Measurements from ENCODE around the gene TACSTD2.
"Not testable (repeated sequence)": the region's sequence is repeated elsewhere in the genome, so short reads cannot be mapped to it uniquely, and the experiment has no call there.

DNA sequence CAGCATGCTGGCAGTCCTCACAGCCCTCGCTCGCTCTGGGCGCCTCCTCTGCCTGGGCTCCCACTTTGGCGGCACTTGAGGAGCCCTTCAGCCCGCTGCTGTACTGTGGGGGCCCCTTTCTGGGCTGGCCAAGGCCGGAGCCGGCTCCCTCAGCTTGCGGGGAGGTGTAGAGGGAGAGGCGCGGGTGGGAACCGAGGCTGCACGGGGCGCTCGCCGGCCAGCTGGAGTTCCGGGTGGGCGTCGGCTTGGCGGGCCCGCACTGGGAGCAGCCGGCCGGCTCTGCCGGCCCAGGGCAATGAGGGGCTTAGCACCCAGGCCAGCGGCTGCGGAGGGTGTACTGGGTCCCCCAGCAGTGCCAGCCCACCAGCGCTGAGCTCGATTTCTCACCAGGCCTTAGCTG is 46.2 kb upstream of the TACSTD2 start:
- not testable (repeated sequence) for TF ChIP-seq HDAC1 (CRISPR knock-in tag; IDR thresholded peaks at IDR 0.05); CBX1 (IDR thresholded peaks at IDR 0.05; ENCODE audit: low read depth); ZBTB1 (CRISPR knock-in tag; IDR thresholded peaks at IDR 0.05; ENCODE audit: borderline replicate concordance); SETDB1 (CRISPR knock-in tag; IDR thresholded peaks at IDR 0.05; ENCODE audit: borderline replicate concordance); ZFP90 (CRISPR knock-in tag; IDR thresholded peaks at IDR 0.05; ENCODE audit: borderline replicate concordance); FOSL1 (CRISPR knock-in tag; IDR thresholded peaks at IDR 0.05; ENCODE audit: borderline replicate concordance); ZNF326 (CRISPR knock-in tag; IDR thresholded peaks at IDR 0.05; ENCODE audit: borderline replicate concordance); CBFB (CRISPR knock-in tag; IDR thresholded peaks at IDR 0.05)
- TF ChIP-seq, protein P1, sequence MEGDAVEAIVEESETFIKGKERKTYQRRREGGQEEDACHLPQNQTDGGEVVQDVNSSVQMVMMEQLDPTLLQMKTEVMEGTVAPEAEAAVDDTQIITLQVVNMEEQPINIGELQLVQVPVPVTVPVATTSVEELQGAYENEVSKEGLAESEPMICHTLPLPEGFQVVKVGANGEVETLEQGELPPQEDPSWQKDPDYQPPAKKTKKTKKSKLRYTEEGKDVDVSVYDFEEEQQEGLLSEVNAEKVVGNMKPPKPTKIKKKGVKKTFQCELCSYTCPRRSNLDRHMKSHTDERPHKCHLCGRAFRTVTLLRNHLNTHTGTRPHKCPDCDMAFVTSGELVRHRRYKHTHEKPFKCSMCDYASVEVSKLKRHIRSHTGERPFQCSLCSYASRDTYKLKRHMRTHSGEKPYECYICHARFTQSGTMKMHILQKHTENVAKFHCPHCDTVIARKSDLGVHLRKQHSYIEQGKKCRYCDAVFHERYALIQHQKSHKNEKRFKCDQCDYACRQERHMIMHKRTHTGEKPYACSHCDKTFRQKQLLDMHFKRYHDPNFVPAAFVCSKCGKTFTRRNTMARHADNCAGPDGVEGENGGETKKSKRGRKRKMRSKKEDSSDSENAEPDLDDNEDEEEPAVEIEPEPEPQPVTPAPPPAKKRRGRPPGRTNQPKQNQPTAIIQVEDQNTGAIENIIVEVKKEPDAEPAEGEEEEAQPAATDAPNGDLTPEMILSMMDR (CRISPR knock-in tag; IDR thresholded peaks at IDR 0.05), result not testable (repeated sequence)
- TF ChIP-seq, protein P2, sequence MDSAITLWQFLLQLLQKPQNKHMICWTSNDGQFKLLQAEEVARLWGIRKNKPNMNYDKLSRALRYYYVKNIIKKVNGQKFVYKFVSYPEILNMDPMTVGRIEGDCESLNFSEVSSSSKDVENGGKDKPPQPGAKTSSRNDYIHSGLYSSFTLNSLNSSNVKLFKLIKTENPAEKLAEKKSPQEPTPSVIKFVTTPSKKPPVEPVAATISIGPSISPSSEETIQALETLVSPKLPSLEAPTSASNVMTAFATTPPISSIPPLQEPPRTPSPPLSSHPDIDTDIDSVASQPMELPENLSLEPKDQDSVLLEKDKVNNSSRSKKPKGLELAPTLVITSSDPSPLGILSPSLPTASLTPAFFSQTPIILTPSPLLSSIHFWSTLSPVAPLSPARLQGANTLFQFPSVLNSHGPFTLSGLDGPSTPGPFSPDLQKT (CRISPR knock-in tag; IDR thresholded peaks at IDR 0.05; ENCODE audit: borderline replicate concordance), result not testable (repeated sequence)
- TF ChIP-seq, protein P3, sequence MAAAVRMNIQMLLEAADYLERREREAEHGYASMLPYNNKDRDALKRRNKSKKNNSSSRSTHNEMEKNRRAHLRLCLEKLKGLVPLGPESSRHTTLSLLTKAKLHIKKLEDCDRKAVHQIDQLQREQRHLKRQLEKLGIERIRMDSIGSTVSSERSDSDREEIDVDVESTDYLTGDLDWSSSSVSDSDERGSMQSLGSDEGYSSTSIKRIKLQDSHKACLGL (CRISPR knock-in tag; IDR thresholded peaks at IDR 0.05), result not testable (repeated sequence)
- TF ChIP-seq, protein P4, sequence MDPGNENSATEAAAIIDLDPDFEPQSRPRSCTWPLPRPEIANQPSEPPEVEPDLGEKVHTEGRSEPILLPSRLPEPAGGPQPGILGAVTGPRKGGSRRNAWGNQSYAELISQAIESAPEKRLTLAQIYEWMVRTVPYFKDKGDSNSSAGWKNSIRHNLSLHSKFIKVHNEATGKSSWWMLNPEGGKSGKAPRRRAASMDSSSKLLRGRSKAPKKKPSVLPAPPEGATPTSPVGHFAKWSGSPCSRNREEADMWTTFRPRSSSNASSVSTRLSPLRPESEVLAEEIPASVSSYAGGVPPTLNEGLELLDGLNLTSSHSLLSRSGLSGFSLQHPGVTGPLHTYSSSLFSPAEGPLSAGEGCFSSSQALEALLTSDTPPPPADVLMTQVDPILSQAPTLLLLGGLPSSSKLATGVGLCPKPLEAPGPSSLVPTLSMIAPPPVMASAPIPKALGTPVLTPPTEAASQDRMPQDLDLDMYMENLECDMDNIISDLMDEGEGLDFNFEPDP (CRISPR knock-in tag; conservative IDR thresholded peaks at IDR 0.05), result not testable (repeated sequence)

All from HepG2 (cell line).